Erythroblast (primary cell): ENCODE data around the gene STAMBP.

ENCODE experiments used
- GATA1 ChIP-seq: IDR thresholded peaks from 2 replicates; pipeline ENCODE4 v1.6.1; 2011; ENCODE audit warnings: low read depth, mild to moderate bottlenecking, control low read depth, low read length, moderate library complexity
- POLR2A ChIP-seq: IDR thresholded peaks from 2 replicates; pipeline ENCODE4 v1.6.1; 2011; ENCODE audit warnings: mild to moderate bottlenecking, low read length

DNA sequence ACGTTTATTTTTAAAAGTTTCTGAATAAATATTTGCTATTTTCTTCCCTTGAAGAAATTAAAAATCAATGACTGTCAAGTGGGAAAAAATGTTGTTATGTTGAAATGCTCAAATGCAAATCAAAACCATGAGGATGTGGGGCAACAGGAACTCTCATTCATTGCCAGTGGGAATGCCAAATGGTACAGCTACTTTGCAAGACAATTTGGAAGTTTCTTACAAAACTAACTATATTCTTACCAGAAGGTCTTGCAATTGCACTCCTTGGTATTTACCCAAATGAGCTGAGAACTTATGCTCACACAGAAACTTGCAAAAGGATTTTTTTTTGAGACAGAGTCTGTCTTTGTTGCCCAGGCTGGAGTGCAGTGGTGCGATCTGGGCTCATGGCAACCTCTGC is 56.6 kb downstream of the STAMBP start:
- no peak for TF ChIP-seq POLR2A
- TF ChIP-seq GATA1, result no peak
